Measurements from ENCODE around the gene C1QTNF2.
"Not testable (repeated sequence)": the region's sequence is repeated elsewhere in the genome, so short reads cannot be mapped to it uniquely, and the experiment has no call there.

The C1QTNF2 gene

GRCh38 chr5:160342413-160342941, 27.9 kb downstream of the C1QTNF2 start:
- DNase-seq (ENCODE audit: low read depth) = peak; percentile 47

GRCh38 chr5:160341309-160341870, 29.0 kb downstream of the C1QTNF2 start:
- DNase-seq (ENCODE audit: low read depth) = no peak

DNA sequence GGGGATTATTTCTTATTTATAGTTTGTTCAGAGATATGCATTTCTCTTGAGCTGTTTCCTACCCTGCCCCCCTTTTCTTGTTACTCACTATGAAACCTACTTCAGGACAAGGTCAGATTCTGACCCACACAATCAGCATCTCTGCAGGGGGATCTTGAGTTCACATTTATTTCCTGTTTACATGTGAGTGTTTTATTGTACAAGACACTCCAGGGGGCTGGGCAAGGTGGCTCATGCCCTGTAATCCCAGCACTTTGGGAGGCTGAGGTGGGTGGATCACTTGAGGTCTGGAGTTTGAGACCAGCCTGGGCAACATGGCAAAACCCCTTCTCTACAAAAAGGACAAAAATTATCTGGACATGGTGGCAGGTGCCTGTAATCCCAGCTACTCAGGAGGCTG, 29.9 kb downstream of the C1QTNF2 start:
- not testable (repeated sequence) for DNase-seq (ENCODE audit: low read depth)

DNA sequence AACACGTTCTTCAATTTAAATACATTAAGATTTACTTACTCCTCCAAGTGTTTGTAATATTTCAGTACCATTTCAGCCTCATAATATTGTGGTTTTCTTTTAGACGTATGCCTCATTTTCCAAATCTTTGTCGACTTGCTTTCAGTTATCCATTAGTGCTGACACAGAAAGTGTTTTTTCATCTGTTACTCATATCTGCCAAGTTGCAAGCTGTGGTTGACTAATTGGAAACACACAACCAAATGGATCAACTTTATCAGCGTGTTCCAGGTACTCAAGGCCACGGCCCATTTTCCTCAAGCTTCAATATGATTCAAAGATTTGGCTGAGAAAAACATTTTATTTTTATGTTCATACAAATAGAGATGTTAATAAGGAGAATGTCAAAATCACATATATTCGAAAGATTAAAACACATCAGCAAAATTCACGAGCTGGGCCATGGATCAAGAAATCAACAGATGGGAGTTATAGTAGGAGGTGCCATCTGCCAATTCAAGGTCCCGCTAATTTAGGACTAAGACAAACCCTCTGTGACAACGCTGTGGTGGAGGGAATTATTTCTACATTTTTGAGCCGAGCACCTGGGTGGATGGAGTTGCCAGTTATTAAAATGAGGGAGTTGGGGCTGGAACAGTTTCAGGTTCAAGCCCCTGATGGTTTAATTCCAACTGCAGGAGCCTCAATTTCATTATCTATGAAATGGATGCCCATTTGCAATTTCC, 30.9 kb downstream of the C1QTNF2 start:
- DNase-seq (ENCODE audit: low read depth) = peak; percentile 50

DNA sequence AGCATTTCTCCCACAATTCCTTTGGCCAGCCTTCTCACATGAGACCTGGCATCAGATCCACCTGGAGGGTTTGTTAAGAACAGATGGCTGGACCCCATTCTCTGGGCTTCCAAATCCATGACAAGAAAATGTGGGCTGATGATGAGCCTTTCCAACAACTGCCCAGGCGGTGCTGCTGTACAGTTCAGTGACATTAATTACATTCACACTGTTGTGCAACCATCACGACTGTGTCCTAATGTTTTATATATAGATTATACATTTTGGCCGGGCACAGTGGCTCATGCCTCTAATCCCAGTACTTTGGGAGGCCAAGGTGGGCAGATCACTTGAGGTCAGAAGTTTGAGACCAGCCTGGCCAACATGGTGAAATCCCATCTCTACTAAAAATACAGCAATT, 35.7 kb downstream of the C1QTNF2 start:
- not testable (repeated sequence) for DNase-seq (ENCODE audit: low read depth)

GRCh38 chr5:160333721-160334120, 36.7 kb downstream of the C1QTNF2 start:
- DNase-seq (ENCODE audit: low read depth) = peak; percentile 87

DNA sequence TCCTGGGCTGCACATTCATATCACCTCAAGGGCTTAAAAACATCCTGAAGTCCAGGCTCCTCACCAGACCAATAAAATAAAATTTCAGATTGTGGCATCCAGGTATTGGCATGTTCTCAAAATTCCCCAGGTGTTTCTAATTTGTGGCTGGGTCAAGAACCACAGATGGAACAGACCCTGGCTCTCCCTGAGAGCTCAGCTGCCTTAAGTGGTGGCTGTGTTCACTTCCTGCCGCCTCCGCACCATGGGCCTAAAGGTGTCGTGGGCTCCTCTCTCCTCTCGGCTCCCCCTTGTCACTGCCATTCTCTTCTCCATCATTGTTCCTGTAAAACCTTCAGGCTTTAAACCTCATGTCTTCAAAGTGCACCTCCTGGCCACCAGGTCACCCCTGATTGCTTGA, 40.2 kb downstream of the C1QTNF2 start:
- DNase-seq (ENCODE audit: low read depth) = no peak

DNA sequence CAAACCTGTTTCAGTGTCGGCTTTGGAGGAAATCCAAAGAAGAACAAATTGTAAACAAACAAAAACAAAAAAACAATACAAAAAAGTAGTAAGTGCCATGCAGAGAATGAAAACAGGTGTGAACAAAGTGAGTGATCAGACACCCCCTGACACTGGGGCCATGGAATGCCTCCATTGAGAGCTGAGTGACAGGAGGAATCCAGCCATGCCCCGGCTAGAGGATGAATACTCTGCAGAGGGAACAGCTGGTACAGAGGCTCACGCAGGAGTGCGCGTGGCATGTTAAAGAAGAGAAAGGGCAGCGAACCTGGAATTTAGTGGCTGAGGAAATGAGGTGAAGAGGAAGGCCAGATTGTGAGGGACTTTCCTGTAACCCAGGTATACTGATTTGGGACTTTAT, 42.6 kb downstream of the C1QTNF2 start:
- no peak for DNase-seq (ENCODE audit: low read depth)

GRCh38 chr5:160326981-160327380, 43.4 kb downstream of the C1QTNF2 start:
- no peak for DNase-seq (ENCODE audit: low read depth)

GRCh38 chr5:160325716-160326115, 44.7 kb downstream of the C1QTNF2 start:
- no peak for DNase-seq (ENCODE audit: low read depth)

DNA sequence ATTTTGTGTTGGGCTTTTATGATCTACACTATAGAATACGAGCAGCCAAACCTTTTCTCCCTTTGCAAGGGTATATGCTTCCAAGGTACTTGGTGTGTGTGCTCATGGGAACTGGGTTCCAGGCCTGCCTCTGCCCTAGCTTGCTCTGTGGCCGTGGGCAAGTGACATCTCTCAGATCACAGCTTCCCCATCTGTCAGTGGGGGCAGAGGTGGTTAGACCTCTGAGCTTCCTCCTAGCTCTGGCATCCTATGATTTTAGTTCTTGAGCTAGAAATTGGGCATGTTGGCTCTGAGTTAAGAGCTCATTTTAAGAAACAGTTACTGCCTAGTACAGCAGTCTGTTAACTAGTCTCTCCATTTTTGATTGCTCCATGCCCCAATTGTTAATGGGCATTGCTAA, 45.5 kb downstream of the C1QTNF2 start:
- no peak for DNase-seq (ENCODE audit: low read depth)

GRCh38 chr5:160318409-160318808, 52.0 kb downstream of the C1QTNF2 start:
- no peak for DNase-seq (ENCODE audit: low read depth)

DNA sequence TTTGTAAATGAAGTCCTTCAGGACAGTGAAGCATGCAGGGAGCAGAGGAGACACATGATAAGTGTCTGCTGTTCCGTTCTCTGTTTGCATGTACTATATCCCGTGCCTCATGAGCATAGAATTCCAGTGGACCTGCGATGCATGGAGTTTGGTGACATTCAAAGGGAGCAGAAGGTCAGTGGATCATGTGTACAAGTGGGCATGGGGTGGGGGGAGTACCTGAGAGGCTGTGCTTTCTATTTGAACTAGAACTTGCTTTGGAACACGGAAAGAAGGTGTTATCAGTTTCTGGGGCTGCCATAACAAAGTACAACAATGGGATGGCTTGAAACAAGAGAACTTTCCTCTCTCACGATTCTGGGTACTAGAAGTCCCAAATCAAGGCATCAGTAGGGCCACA, 53.0 kb downstream of the C1QTNF2 start:
- DNase-seq (ENCODE audit: low read depth) = no peak

GRCh38 chr5:160315968-160316367, 54.5 kb downstream of the C1QTNF2 start:
- peak; percentile 70 for DNase-seq (ENCODE audit: low read depth)

DNA sequence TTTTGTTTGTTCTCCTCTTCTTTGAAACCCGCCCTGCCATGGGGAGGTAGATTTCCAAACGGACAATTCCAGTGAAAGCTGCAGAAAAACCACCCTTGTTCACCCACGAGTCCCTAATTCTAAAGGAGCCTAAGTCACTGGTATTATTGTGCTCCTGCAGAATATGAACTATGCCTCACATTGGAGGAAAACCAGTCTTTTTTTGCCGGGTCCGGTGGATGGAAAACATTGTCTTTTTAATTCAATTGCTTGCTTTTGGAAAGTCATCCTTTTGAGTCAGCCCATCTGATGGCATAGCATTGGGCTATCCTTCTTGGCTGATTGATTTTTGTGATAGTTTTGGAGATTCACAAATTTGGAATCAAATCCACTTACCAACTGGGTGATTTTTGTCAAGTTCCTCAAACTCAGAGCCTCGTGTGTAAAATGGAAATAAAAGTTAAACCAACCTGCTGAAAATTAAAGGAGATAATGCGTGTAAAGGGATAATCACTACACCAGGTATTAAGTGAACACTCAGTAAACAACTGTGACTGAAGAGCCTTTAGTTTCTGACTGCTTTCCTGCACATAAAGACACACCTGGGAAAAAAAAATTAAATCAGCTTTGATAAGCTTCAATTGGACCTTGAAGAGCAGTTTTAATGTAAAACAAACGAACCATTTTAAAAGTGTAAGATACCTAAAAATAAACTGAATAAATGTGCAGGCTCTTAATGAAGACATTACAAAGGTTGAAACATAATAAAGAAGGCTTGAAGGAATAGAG, 57.3 kb downstream of the C1QTNF2 start:
- no peak for DNase-seq (ENCODE audit: low read depth)

GRCh38 chr5:160312134-160312959, 58.1 kb downstream of the C1QTNF2 start, which contains the start of gene CCNJL:
Gene CCNJL (minus strand): TSS chr5:160312564. CDS start chr5:160311923, 641 bp downstream.
- peak; percentile 33 for DNase-seq (ENCODE audit: low read depth)

- DNase-seq (ENCODE audit: low read depth) = peak; percentile 40
These were observed 58.8 kb downstream of the C1QTNF2 start for GRCh38 chr5:160311491-160312133.

- no peak for DNase-seq (ENCODE audit: low read depth)
These were observed 59.7 kb downstream of the C1QTNF2 start for GRCh38 chr5:160310552-160311295.

GRCh38 chr5:160310140-160310539, 60.3 kb downstream of the C1QTNF2 start:
- DNase-seq (ENCODE audit: low read depth) = no peak

GRCh38 chr5:160306696-160307095, 63.7 kb downstream of the C1QTNF2 start:
- no peak for DNase-seq (ENCODE audit: low read depth)

- no peak for DNase-seq (ENCODE audit: low read depth)
These were observed 65.1 kb downstream of the C1QTNF2 start for GRCh38 chr5:160305319-160305718.
